Lung (tissue), 12 donors: ENCODE results near the gene CHMP6. TPM values are rescaled to one million over a fixed set of nuclear protein-coding genes. Genes with fewer than 3 reads are reported as not detected.

Experiments used
- ATAC-seq: fragments of 200-7000 bp; cut with Tn5 transposase; one replicate; pipeline ENCODE4 v1.9.1; 2020; ENCODE audit warnings: moderate number of reproducible peaks; ENCODE audit not compliant: insufficient read depth, low FRiP score
- DNase-seq, 3 donors: peaks; one replicate each; pipeline ENCODE4 v3.0.0-alpha.2; 2013 to 2017
- H3K27ac ChIP-seq, 2 donors: one replicate each; pipeline ENCODE4 v1.5.1; 2013; ENCODE audit warnings: mild to moderate bottlenecking in 2 of 2, moderate library complexity in 2 of 2, control low read depth in 1 of 2, inconsistent platforms in 1 of 2, low read depth in 1 of 2, low read length in 1 of 2
- H3K27me3 ChIP-seq, 3 donors: one replicate each; pipeline ENCODE4 v1.5.1; 2013; ENCODE audit warnings: low read length in 2 of 3; ENCODE audit not compliant: control insufficient read depth in 3 of 3, insufficient read depth in 3 of 3
- H3K36me3 ChIP-seq, 4 donors: one replicate each; pipeline ENCODE4 v1.5.1; 2013; ENCODE audit warnings: low read length in 4 of 4, mild to moderate bottlenecking in 1 of 4, moderate library complexity in 1 of 4; ENCODE audit not compliant: control insufficient read depth in 4 of 4, insufficient read depth in 4 of 4
- H3K4me1 ChIP-seq, 5 donors: one replicate each; pipeline ENCODE4 v1.5.1; 2013; ENCODE audit warnings: low read length in 5 of 5, mild to moderate bottlenecking in 2 of 5, moderate library complexity in 1 of 5; ENCODE audit not compliant: control insufficient read depth in 5 of 5, insufficient read depth in 5 of 5
- H3K4me3 ChIP-seq: one replicate; pipeline ENCODE4 v1.5.1; 2013; ENCODE audit warnings: mild to moderate bottlenecking, control low read depth, moderate library complexity
- H3K9ac ChIP-seq, 2 donors: one replicate each; pipeline ENCODE4 v1.5.1; 2013; ENCODE audit warnings: low read length in 2 of 2, control low read depth in 1 of 2; ENCODE audit not compliant: insufficient read depth in 1 of 2
- H3K9me3 ChIP-seq, 4 donors: one replicate each; pipeline ENCODE4 v1.5.1; 2013; ENCODE audit warnings: low read length in 3 of 4, mild to moderate bottlenecking in 1 of 4, moderate library complexity in 1 of 4; ENCODE audit not compliant: control insufficient read depth in 4 of 4, insufficient read depth in 3 of 4
- WGBS, 2 donors: extraction: QIAGEN DNeasy Blood & Tissue Kit; methylation state at CpG; one replicate each; pipeline ENCODE4 v1.1.7; 2013; 5-methylcytosine and 5-hydroxymethylcytosine counted together
- polyA plus RNA-seq, 2 donors: library from polyadenylated mRNA; stranded (reverse); fragments of 200-250 nt; gene quantifications; one replicate each; pipeline ENCODE4 v1.2.1, GENCODE V29; 2013
- total RNA-seq, 2 donors: library from RNA; depleted of rRNA in 1 of 2; stranded (reverse); fragments of >200 nt in 1 of 2; gene quantifications; one replicate each; pipeline ENCODE4 v1.2.1, GENCODE V29; 2014 to 2021
- TF ChIP-seq, protein P1 (sequence below): IDR thresholded peaks from 2 replicates; pipeline ENCODE4 v1.5.1; 2012; ENCODE audit warnings: mild to moderate bottlenecking; ENCODE audit errors: control extremely low read depth, extremely low read depth
- donor health status: control.
- donor health status: control.
- donor health status: Bipolar disorder and iron deficiency.
- donor health status: healthy.
- donor health status: DM: yes; HTN: yes; CAD: no.

The CHMP6 gene
- total and polyA plus RNA-seq, 4 donors: 18.2 to 36.3 (median 32.2) TPM

DNA sequence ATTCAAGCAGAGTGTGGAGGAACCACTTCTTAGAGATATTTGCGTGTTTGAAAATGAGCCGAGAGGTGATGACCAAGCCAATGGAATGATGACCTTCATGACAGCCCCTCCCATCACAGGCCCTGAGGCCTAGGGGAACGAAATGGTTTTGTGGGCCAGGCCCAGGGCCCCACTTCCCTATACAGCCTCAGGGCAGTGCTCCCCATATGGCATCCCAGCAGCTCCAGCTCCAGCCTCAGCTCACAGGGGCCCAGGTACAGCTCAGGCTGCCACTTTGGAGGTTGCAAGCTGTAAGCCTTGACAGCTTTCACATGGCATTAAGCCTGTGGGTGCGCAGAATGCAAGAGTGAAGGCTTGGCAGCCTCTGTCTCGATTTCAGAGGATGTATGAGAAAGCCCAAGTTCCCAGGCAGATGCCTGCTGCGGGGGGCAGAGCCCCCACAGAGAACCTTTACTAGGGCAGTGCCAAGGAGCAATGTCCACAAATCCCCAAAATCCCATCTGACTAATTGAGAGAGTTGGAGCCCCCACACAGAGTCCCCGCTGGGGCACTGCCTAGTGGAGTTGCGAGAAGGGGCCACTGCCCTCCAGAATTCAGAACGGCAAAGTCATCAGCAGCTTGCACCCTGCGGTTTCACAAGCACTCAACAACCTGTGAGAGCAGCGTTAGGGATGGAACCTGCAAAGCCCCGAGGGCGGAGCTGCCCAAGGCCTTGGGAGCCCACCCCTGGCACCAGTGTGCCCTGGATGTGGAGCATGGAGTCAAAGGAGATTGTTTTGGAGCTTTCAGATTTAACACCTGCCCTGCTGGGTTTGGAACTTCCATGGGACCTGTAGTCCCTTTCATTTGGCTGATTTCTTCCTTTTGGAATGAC, 21.2 kb downstream of the CHMP6 start:
- peaks cover 0 to 5% (median 2%) of the 10 kb centered on the region in 4 donors for H3K9me3 ChIP-seq
- H3K27me3 ChIP-seq: no peaks in the 10 kb centered on the region
- ATAC-seq: no peak
- no peaks in the 10 kb centered on the region for H3K36me3 ChIP-seq
- H3K27ac ChIP-seq: no peak overlapping the region
- H3K9ac ChIP-seq: no peak overlapping the region
- no peak overlapping the region for H3K4me3 ChIP-seq
- DNase-seq: no peak
- peaks cover 0 to 3% (median 2%) of the 10 kb centered on the region in 5 donors for H3K4me1 ChIP-seq
- 91 to 95% methylated on average over 13 of the region's 13 CpGs for WGBS, 2 donors
- TF ChIP-seq, protein P1, sequence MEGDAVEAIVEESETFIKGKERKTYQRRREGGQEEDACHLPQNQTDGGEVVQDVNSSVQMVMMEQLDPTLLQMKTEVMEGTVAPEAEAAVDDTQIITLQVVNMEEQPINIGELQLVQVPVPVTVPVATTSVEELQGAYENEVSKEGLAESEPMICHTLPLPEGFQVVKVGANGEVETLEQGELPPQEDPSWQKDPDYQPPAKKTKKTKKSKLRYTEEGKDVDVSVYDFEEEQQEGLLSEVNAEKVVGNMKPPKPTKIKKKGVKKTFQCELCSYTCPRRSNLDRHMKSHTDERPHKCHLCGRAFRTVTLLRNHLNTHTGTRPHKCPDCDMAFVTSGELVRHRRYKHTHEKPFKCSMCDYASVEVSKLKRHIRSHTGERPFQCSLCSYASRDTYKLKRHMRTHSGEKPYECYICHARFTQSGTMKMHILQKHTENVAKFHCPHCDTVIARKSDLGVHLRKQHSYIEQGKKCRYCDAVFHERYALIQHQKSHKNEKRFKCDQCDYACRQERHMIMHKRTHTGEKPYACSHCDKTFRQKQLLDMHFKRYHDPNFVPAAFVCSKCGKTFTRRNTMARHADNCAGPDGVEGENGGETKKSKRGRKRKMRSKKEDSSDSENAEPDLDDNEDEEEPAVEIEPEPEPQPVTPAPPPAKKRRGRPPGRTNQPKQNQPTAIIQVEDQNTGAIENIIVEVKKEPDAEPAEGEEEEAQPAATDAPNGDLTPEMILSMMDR: no peak

DNA sequence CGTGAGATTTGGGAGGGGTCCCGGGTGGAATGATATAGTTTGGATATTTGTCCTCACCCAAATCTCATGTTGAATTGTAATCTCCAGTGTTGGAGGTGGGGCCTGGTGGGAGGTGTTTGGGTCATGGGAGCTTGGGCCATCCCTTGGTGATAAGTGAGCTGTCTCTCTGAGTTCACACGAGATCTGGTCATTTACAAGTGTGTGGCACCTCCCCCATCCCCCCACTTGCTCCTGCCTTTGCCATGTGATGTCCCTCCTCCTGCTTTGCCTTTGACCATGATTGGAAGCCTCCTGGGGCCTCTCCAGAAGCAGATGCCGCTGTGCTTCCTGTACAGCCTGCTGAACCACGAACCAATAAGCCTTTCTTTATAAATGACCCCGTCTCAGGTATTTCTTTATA, 22.0 kb downstream of the CHMP6 start:
- WGBS, 2 donors: 75 to 78% methylated on average over 6 of the region's 6 CpGs
- TF ChIP-seq, protein P1: no peak
- Histone ChIP-seq H3K27me3 (no peaks in the 10 kb centered on the region), H3K27ac (no peak overlapping the region), H3K36me3 (no peaks in the 10 kb centered on the region), H3K9ac (no peak overlapping the region), H3K4me3 (no peak overlapping the region), H3K9me3 (peaks cover 0 to 5% (median 2%) of the 10 kb centered on the region in 4 donors), H3K4me1 (peaks cover 0 to 12% (median 7%) of the 10 kb centered on the region in 5 donors)
- DNase-seq (no peak), ATAC-seq (no peak)

DNA sequence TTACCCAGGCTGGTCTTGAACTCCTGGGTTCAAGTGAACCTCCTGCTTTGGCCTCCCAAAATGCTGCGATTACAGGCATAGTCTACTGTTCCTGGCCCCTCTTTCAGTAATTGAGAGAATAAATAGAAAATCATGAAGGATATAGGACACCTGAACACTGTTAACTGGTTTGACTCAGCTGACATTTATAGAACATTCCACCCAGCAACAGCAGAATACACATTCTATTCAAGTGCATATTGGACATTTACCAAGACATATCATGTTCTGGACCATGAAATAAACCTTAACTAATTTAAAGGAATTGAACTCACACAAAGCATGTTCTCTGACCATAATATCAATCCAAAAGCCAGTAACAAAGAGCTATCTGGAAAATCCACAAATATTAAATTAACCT, 23.5 kb downstream of the CHMP6 start:
- 87 to 92% methylated on average over 1 of the region's 1 CpG for whole genome bisulfite sequencing, 2 donors
- Histone ChIP-seq H3K27me3 (no peaks in the 10 kb centered on the region), H3K4me3 (no peak overlapping the region), H3K36me3 (no peaks in the 10 kb centered on the region), H3K27ac (no peak overlapping the region), H3K9me3 (peaks cover 0 to 5% (median 2%) of the 10 kb centered on the region in 4 donors), H3K4me1 (peaks cover 0 to 14% (median 7%) of the 10 kb centered on the region in 5 donors), H3K9ac (no peak overlapping the region)
- DNase-seq (no peak), ATAC-seq (no peak)
- TF ChIP-seq, protein P1: no peak
